ENCODE data around the gene PROX1. TPM values are rescaled to one million over a fixed set of nuclear protein-coding genes. Genes with fewer than 3 reads are reported as not detected.
"Not testable (repeated sequence)": the region's sequence is repeated elsewhere in the genome, so short reads cannot be mapped to it uniquely, and the experiment has no call there.

PROX1 gene
- total RNA-seq, 1 donor from 2014 or later = 11.7 TPM

DNA sequence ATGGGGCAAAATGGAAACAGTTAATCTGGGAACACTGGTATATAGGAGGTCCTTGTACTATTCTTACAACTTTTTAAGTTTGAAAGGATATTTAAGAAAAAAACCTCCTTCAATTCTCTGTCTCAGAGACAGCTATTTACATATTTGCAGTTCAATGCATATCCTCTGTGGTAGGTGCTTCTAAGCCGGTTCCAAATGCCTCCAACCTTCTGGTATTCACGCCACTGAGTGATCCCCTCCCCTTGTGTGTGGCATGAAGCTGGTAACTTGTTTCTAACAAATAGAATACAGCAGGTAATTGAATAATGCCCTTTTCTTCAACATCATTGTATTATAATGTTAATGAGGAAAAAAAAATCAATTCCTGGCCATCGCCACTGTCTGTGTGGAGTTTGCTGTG, 91.2 kb downstream of the PROX1 start:
- intact Hi-C loops (cut with DNase I) = no loop called here

DNA sequence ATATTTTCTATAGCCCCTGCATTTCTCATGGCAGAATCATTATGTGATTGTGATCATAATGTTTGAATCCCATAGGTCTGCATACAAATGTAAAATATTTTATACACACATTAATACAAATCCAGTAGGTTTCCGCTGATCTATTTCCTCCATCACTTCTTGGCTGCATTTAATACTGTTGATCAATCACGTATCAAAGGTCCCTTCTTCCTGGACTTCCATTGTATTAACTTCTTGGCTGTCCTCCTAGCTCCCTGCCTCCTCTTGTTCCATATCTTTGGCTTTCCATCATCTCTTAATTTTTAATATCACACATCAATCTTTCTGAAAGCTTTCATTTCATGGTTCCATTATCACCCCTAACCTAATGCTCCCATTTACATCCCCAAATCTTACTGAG, 97.6 kb downstream of the PROX1 start:
- no peaks in the 10 kb centered on the region for H3K27me3 ChIP-seq (ENCODE audit: low read depth)
- ATAC-seq (no peak), DNase-seq (no peak)
- intact Hi-C loops (cut with DNase I) = no loop called here
- H3K9me3 ChIP-seq = no peaks in the 10 kb centered on the region
- no peaks in the 10 kb centered on the region for H3K36me3 ChIP-seq
- H3K4me1 ChIP-seq = no peaks in the 10 kb centered on the region
- no peak overlapping the region for H3K27ac ChIP-seq
- TF ChIP-seq, protein P1, sequence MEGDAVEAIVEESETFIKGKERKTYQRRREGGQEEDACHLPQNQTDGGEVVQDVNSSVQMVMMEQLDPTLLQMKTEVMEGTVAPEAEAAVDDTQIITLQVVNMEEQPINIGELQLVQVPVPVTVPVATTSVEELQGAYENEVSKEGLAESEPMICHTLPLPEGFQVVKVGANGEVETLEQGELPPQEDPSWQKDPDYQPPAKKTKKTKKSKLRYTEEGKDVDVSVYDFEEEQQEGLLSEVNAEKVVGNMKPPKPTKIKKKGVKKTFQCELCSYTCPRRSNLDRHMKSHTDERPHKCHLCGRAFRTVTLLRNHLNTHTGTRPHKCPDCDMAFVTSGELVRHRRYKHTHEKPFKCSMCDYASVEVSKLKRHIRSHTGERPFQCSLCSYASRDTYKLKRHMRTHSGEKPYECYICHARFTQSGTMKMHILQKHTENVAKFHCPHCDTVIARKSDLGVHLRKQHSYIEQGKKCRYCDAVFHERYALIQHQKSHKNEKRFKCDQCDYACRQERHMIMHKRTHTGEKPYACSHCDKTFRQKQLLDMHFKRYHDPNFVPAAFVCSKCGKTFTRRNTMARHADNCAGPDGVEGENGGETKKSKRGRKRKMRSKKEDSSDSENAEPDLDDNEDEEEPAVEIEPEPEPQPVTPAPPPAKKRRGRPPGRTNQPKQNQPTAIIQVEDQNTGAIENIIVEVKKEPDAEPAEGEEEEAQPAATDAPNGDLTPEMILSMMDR (IDR thresholded peaks at IDR 0.05) = no peak
- no peak overlapping the region for H3K4me3 ChIP-seq

More for the DNA sequence above, 91.2 kb downstream of the PROX1 start:
- Histone ChIP-seq H3K27ac (no peak overlapping the region), H3K9me3 (no peaks in the 10 kb centered on the region), H3K4me3 (no peak overlapping the region), H3K4me1 (no peaks in the 10 kb centered on the region), H3K27me3 (ENCODE audit: low read depth) (peaks cover 4% of the 10 kb centered on the region), H3K36me3 (no peaks in the 10 kb centered on the region)
- TF ChIP-seq, protein P1 (IDR thresholded peaks at IDR 0.05) = no peak
- DNase-seq (no peak), ATAC-seq (no peak)

DNA sequence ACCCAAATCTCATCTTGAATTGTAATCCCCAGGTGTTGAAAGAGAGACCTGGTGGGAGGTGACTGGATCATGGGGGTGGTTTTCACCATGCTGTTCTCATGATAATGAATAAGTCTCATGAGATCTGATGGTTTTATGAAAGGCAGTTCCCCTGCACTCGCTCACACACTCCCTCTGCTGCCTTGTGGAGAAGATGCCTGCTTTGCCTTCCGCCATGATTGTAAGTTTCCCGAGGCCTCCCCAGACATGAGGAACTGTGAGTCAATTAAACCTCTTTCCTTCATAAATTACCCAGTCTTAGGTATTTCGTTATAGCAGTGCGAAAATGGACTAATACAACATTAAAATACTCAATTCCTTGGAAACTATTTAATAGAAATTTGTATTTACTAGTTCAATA, 99.2 kb downstream of the PROX1 start:
- Histone ChIP-seq H3K27ac (no peak overlapping the region), H3K36me3 (no peaks in the 10 kb centered on the region), H3K9me3 (no peaks in the 10 kb centered on the region), H3K27me3 (ENCODE audit: low read depth) (no peaks in the 10 kb centered on the region), H3K4me1 (no peaks in the 10 kb centered on the region), H3K4me3 (no peak overlapping the region)
- ATAC-seq (no peak), DNase-seq (no peak)
- intact Hi-C loops (cut with DNase I) = no loop called here
- TF ChIP-seq, protein P1 (IDR thresholded peaks at IDR 0.05) = no peak

DNA sequence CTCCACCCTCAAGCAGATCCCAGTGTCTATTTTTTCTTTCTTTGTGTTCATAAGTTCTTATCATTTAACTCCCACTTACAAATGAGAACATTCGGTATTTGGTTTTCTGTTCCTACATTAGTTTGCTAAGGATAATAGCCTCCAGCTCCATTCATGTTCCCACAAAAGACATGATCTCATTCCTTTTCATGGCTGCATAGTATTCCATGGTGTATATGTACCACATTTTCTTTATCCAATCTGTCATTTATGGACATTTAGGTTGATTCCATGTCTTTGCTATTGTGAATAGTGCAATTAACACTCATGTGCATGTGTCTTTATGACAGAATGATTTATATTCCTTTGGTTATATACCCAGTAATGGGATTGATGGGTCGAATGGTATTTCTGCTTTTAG, 101.2 kb downstream of the PROX1 start:
- H3K4me3 ChIP-seq; H3K4me1 ChIP-seq; intact Hi-C loops (cut with DNase I); H3K9me3 ChIP-seq; H3K27ac ChIP-seq; H3K36me3 ChIP-seq; DNase-seq; H3K27me3 ChIP-seq (ENCODE audit: low read depth); ATAC-seq: not testable (repeated sequence)
